ENCODE results near the gene IL1RAPL2.

DNA sequence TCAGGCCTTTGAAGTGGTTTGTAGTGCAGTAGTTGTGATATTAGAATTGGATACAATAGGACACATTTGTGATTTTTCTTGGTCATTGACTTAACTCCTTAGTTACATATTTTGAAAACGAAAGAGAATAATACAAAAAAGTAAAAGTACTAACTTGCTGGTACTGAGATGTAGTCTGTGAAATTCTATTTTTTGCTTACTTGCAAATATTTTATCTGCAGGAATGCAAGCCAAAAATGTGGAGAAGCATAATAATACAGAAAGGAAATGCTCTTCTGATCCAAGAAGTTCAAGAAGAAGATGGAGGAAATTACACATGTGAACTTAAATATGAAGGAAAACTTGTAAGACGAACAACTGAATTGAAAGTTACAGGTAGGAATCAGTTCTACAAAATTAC, 701.2 kb downstream of the IL1RAPL2 start:
- TF ChIP-seq, protein P1, sequence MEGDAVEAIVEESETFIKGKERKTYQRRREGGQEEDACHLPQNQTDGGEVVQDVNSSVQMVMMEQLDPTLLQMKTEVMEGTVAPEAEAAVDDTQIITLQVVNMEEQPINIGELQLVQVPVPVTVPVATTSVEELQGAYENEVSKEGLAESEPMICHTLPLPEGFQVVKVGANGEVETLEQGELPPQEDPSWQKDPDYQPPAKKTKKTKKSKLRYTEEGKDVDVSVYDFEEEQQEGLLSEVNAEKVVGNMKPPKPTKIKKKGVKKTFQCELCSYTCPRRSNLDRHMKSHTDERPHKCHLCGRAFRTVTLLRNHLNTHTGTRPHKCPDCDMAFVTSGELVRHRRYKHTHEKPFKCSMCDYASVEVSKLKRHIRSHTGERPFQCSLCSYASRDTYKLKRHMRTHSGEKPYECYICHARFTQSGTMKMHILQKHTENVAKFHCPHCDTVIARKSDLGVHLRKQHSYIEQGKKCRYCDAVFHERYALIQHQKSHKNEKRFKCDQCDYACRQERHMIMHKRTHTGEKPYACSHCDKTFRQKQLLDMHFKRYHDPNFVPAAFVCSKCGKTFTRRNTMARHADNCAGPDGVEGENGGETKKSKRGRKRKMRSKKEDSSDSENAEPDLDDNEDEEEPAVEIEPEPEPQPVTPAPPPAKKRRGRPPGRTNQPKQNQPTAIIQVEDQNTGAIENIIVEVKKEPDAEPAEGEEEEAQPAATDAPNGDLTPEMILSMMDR (IDR thresholded peaks at IDR 0.05 in 4 of 5, conservative IDR thresholded peaks at IDR 0.05 in 1 of 5), result no peak
- no peak for TF ChIP-seq POLR2A (IDR thresholded peaks at IDR 0.05)
